ENCODE results near the gene CCDC85C. TPM values are rescaled to one million over a fixed set of nuclear protein-coding genes. Genes with fewer than 3 reads are reported as not detected.
A peak's percentile ranks its signal among the peaks of the same experiment; 100 is the strongest.

Gene CCDC85C
- total RNA-seq, 2 experiments from 2014 or later = 5.8 to 7.5 TPM

GRCh38 chr14:99602788-99603415 is 1.1 kb downstream of the CCDC85C start:
- Mint-ChIP-seq H3K4me1 (ENCODE audit: low read depth) (peaks cover 40% of the 10 kb centered on the region), H3K36me3 (ENCODE audit: low read depth) (no peaks in the 10 kb centered on the region), H3K27ac (peak overlapping the region; percentile 69), H3K4me3 (peak overlapping the region; percentile 85), H3K9me3 (no peaks in the 10 kb centered on the region), H3K27me3 (no peaks in the 10 kb centered on the region)
- intact Hi-C loops (cut with DNase I, micrococcal nuclease) = loop anchor here (5.0 to 10.0 kb wide), 2 partner anchors 121 to 772 kb away; partner anchors contain the start of genes CCNK (in 1 of the 2), SETD3 (in 1 of the 2) and WDR25 (in 1 of the 2)
- no peaks in the 10 kb centered on the region for H3K9me3 ChIP-seq (ENCODE audit: control insufficient read depth in 1 of 2, insufficient read depth in 1 of 2, low read length in 2 of 2)
- no peak overlapping the region for H3K27ac ChIP-seq (ENCODE audit: low read depth in 1 of 2, low read length in 2 of 2)
- no peak overlapping the region for H3K4me3 ChIP-seq (ENCODE audit: low read length)
- ChIA-PET POLR2A (interaction anchor here (1.0 to 4.1 kb wide), 6 partner anchors 9 to 189 kb away, joined by 3 to 66 read pairs (median 20); partner anchors contain the start of genes CCNK, CYP46A1 and SETD3), CTCF (no interaction called here)
- DNase-seq (peak in 1 of 14 experiments; percentile 14), ATAC-seq (ENCODE audit: poor library complexity) (no peak)
- H3K4me1 ChIP-seq (ENCODE audit: insufficient read depth, low read length) = peaks cover 51% of the 10 kb centered on the region
- TF ChIP-seq CTCF (IDR thresholded peaks at IDR 0.05) = no peak
- H3K36me3 ChIP-seq (ENCODE audit: insufficient read depth, low read length) = no peaks in the 10 kb centered on the region
- H3K27me3 ChIP-seq (ENCODE audit: control insufficient read depth in 1 of 2, insufficient read depth in 2 of 2, low read length in 2 of 2) = no peaks in the 10 kb centered on the region

- H3K4me1 Mint-ChIP-seq (ENCODE audit: low read depth) = peaks cover 37% of the 10 kb centered on the region
- H3K4me3 ChIP-seq (ENCODE audit: low read length) = no peak overlapping the region
Observed at GRCh38 chr14:99602054-99602787, 1.8 kb downstream of the CCDC85C start.

More at GRCh38 chr14:99602054-99602787, 1.8 kb downstream of the CCDC85C start:
- ChIA-PET POLR2A (no interaction called here), CTCF (no interaction called here)
- H3K4me3 Mint-ChIP-seq = peak overlapping the region; percentile 85
- DNase-seq (peak in 1 of 14 experiments; percentile 7), ATAC-seq (ENCODE audit: poor library complexity) (no peak)
- H3K27ac Mint-ChIP-seq = peak overlapping the region; percentile 69
- H3K36me3 Mint-ChIP-seq (ENCODE audit: low read depth) = no peaks in the 10 kb centered on the region
- no peaks in the 10 kb centered on the region for H3K27me3 Mint-ChIP-seq
- intact Hi-C loops (cut with DNase I, micrococcal nuclease) = loop anchor here (5.0 to 10.0 kb wide), 2 partner anchors 120 to 773 kb away; partner anchors contain the start of genes CCNK (in 1 of the 2), SETD3 (in 1 of the 2) and WDR25 (in 1 of the 2)
- no peaks in the 10 kb centered on the region for H3K9me3 Mint-ChIP-seq
- peaks cover 51% of the 10 kb centered on the region for H3K4me1 ChIP-seq (ENCODE audit: insufficient read depth, low read length)
- no peaks in the 10 kb centered on the region for H3K27me3 ChIP-seq (ENCODE audit: control insufficient read depth in 1 of 2, insufficient read depth in 2 of 2, low read length in 2 of 2)
- H3K9me3 ChIP-seq (ENCODE audit: control insufficient read depth in 1 of 2, insufficient read depth in 1 of 2, low read length in 2 of 2) = no peaks in the 10 kb centered on the region
- no peak for TF ChIP-seq CTCF (IDR thresholded peaks at IDR 0.05)
- H3K36me3 ChIP-seq (ENCODE audit: insufficient read depth, low read length) = no peaks in the 10 kb centered on the region
- H3K27ac ChIP-seq (ENCODE audit: low read depth in 1 of 2, low read length in 2 of 2) = no peak overlapping the region
